ENCODE results near the gene PLCL2.
A peak's percentile ranks its signal among the peaks of the same experiment; 100 is the strongest.

PLCL2 gene

DNA sequence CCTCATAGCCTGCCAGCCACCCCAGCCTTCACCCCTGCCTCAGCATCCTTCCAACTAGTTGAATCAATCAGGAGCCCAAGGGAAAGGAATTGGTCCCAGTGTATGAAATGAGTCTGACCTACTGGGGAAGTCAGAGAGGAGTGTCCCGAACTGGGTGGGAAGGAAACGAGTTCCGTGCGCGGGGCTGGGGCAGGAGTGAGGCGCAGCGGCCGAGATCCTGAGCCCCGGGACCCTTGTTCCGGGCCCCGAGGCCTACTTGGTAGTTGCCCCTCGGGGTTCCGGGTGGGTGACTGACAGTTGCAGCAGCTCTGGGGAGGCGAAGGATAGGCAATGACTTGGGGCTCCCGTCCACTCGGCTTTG is 1.1 kb upstream of the PLCL2 start:
- no peaks in the 10 kb centered on the region for H3K36me3 ChIP-seq
- H3K27ac ChIP-seq: peak overlapping the region; percentile 84 to 87
- H3K4me1 ChIP-seq: peaks cover 0 to 54% (median 17%) of the 10 kb centered on the region in 4 donors
- TF ChIP-seq, protein P1, sequence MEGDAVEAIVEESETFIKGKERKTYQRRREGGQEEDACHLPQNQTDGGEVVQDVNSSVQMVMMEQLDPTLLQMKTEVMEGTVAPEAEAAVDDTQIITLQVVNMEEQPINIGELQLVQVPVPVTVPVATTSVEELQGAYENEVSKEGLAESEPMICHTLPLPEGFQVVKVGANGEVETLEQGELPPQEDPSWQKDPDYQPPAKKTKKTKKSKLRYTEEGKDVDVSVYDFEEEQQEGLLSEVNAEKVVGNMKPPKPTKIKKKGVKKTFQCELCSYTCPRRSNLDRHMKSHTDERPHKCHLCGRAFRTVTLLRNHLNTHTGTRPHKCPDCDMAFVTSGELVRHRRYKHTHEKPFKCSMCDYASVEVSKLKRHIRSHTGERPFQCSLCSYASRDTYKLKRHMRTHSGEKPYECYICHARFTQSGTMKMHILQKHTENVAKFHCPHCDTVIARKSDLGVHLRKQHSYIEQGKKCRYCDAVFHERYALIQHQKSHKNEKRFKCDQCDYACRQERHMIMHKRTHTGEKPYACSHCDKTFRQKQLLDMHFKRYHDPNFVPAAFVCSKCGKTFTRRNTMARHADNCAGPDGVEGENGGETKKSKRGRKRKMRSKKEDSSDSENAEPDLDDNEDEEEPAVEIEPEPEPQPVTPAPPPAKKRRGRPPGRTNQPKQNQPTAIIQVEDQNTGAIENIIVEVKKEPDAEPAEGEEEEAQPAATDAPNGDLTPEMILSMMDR (IDR thresholded peaks at IDR 0.05): no peak
- peak overlapping the region; percentile 66 for H3K4me3 ChIP-seq
- intact Hi-C loops (cut with DNase I; ENCODE audit: low total_unique reads): loop anchor here (10.0 kb wide), 1 partner anchor 331 kb away; no protein-coding TSS in a partner anchor
- DNase-seq: peak in 1 of 2 donors; percentile 33
- H3K9me3 ChIP-seq: no peaks in the 10 kb centered on the region
- H3K27me3 ChIP-seq: no peaks in the 10 kb centered on the region

DNA sequence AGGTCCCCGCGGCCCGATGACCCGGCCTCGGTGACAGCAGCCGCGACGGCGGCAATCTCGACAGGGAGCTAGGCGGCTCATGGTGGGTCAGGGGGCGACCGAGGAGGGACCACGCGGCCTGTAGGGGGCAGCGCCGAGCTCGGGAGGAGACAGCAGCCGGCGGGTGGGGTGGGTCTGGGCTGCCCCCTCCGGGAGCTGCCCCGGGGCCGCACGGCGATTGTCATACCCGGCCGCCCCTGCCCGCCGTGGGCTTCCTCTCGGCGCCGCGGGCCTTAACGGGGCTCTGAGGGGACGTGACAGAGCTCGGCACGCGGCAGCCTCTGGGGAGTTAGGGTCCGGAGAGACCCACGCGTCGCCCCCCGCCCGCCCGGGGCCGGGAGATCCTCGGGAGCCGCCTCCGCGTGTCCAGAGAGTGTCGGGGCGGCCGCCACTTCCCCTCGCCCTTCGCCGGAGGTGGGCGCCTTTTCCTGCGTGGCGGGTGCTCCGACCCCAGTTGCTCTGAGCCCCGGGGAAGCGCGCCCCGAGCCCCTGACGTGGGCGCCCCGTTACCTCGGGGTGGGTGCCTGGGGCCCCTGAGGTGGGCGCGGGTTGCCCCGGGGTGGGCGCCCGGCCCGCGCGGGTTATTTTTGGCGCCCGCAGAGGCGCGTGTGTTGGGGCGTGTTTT is 539 bp upstream of the PLCL2 start:
- Histone ChIP-seq H3K27ac (peak overlapping the region; percentile 84 to 87), H3K27me3 (no peaks in the 10 kb centered on the region), H3K4me1 (peaks cover 0 to 59% (median 17%) of the 10 kb centered on the region in 4 donors), H3K9me3 (no peaks in the 10 kb centered on the region), H3K36me3 (no peaks in the 10 kb centered on the region), H3K4me3 (peak overlapping the region; percentile 66)
- TF ChIP-seq, protein P1 (IDR thresholded peaks at IDR 0.05): peak; percentile 43 to 64
- DNase-seq: peak; percentile 40 to 79
- intact Hi-C loops (cut with DNase I; ENCODE audit: low total_unique reads): loop anchor here (10.0 kb wide), 1 partner anchor 331 kb away; no protein-coding TSS in a partner anchor

DNA sequence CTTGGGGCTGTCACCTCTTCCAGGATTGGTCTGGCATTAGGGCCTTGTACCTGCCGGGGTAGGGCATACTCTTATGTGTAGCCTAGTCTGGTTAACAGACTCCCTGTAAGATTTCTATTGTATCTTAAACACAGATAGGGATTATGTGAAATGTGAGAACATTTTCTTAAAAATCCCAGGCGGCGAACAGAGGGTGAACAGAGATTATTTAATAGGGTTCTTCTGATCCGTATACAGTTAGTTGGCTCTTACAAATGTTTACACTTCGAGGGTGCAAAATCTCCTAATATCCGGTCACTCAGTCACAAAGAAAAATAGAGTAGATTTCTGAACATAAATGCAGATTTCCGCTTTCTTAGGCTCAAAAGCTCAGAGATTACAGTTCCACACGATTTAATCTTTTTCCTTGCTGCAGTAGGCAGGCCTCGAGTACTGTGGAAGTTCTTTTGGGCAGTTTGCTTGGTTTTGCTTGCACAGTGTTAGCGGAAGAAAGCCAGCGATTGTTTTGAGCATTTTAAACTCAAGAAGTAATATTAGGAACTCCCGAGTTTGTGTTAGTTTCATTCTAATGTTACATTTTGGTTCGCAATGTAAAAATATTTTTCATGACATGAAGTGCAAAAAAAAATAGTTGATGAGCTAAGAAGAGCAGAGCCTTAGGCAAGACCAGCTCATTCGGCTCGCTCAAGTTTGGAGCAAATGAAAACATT is 993 bp downstream of the PLCL2 start:
- TF ChIP-seq, protein P1 (IDR thresholded peaks at IDR 0.05): no peak
- intact Hi-C loops (cut with DNase I; ENCODE audit: low total_unique reads): loop anchor here (10.0 kb wide), 1 partner anchor 329 kb away; no protein-coding TSS in a partner anchor
- H3K4me3 ChIP-seq: peak overlapping the region; percentile 66
- peak overlapping the region; percentile 84 to 87 for H3K27ac ChIP-seq
- no peaks in the 10 kb centered on the region for H3K9me3 ChIP-seq
- H3K36me3 ChIP-seq: no peaks in the 10 kb centered on the region
- H3K4me1 ChIP-seq: peaks cover 0 to 73% (median 17%) of the 10 kb centered on the region in 4 donors
- no peaks in the 10 kb centered on the region for H3K27me3 ChIP-seq
- no peak for DNase-seq

- DNase-seq: no peak
- Histone ChIP-seq H3K4me3 (peak overlapping the region; percentile 66), H3K4me1 (peaks cover 0 to 75% (median 18%) of the 10 kb centered on the region in 4 donors), H3K9me3 (no peaks in the 10 kb centered on the region), H3K36me3 (no peaks in the 10 kb centered on the region), H3K27ac (peak overlapping the region; percentile 84 to 87), H3K27me3 (no peaks in the 10 kb centered on the region)
- TF ChIP-seq, protein P1 (IDR thresholded peaks at IDR 0.05): no peak
- intact Hi-C loops (cut with DNase I; ENCODE audit: low total_unique reads): loop anchor here (10.0 kb wide), 1 partner anchor 329 kb away; no protein-coding TSS in a partner anchor
Observed at GRCh38 chr3:16886303-16886683, 1.5 kb downstream of the PLCL2 start.

DNA sequence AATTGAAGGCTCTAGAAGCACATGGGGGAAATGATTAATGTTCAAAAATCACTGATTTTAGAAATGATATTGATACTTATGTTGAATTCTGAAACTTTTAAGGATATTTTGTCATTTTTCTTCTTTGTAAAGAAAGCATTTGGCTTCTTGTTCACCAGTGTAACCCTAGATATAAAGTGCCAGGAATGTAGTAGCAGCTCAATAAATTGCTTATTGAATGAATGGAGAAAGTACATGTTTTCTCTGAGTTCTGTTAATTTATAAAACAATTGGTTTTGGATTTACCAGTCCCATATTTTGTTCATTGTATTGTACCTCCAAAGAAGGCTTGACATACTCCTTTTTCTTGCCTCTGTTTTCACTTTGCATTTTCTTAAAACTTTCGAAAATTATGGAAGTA is 2.4 kb downstream of the PLCL2 start:
- intact Hi-C loops (cut with DNase I; ENCODE audit: low total_unique reads): loop anchor here (10.0 kb wide), 1 partner anchor 328 kb away; no protein-coding TSS in a partner anchor
- Histone ChIP-seq H3K9me3 (no peaks in the 10 kb centered on the region), H3K4me1 (peaks cover 0 to 70% (median 16%) of the 10 kb centered on the region in 4 donors), H3K27ac (no peak overlapping the region), H3K27me3 (no peaks in the 10 kb centered on the region), H3K4me3 (no peak overlapping the region), H3K36me3 (no peaks in the 10 kb centered on the region)
- TF ChIP-seq, protein P1 (IDR thresholded peaks at IDR 0.05): no peak
- DNase-seq: no peak

Data from tibial artery (tissue), 4 donors.